ENCODE results near the gene NLK.

The NLK gene

DNA sequence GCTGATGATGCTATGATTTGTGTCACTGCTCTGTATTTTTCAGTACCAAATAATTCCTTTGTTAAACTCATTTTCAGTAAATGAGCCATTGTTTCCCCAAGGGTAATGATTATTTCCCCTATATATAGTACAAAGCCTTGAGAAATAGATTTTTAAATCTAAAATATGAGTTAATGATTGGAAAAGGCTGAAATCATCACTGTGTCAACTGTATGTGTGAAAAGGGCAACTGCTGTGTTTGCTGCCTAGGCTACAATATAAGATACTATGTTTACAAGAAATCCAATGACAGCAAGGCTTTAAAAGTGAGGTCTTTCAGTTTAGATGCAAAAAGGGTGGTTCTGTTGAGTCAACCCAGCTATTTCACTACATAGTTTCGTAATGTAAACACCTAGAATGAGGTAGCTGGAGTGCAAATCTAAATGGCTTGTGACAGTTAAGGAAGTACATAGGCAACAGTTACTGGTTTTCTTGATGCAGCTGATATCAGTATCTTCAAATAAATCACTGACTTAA, 15.3 kb downstream of the NLK start:
- TF ChIP-seq EZH2phosphoT487 (conservative IDR thresholded peaks at IDR 0.05; ENCODE audit: low read length), result no peak
- TF ChIP-seq, protein P1, sequence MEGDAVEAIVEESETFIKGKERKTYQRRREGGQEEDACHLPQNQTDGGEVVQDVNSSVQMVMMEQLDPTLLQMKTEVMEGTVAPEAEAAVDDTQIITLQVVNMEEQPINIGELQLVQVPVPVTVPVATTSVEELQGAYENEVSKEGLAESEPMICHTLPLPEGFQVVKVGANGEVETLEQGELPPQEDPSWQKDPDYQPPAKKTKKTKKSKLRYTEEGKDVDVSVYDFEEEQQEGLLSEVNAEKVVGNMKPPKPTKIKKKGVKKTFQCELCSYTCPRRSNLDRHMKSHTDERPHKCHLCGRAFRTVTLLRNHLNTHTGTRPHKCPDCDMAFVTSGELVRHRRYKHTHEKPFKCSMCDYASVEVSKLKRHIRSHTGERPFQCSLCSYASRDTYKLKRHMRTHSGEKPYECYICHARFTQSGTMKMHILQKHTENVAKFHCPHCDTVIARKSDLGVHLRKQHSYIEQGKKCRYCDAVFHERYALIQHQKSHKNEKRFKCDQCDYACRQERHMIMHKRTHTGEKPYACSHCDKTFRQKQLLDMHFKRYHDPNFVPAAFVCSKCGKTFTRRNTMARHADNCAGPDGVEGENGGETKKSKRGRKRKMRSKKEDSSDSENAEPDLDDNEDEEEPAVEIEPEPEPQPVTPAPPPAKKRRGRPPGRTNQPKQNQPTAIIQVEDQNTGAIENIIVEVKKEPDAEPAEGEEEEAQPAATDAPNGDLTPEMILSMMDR (IDR thresholded peaks at IDR 0.05; ENCODE audit: insufficient read depth, low read length, poor library complexity, severe bottlenecking), result no peak
- no peak overlapping the region for H3K9ac ChIP-seq (ENCODE audit: low read length)
- H3K4me3 ChIP-seq (ENCODE audit: insufficient read depth, low read length, poor library complexity, severe bottlenecking), result no peak overlapping the region
- H3K4me2 ChIP-seq (ENCODE audit: low read depth, low read length, poor library complexity, severe bottlenecking), result no peak overlapping the region
- 0 out of 2 replicates have a peak, but pooled peaks cover 9% of the 10 kb centered on the region for H4K20me1 ChIP-seq (ENCODE audit: low read depth, low read length)
- H3K36me3 ChIP-seq (ENCODE audit: low read length), result no peaks in the 10 kb centered on the region
- no peak overlapping the region for H3K27ac ChIP-seq (ENCODE audit: low read depth, low read length)
- peaks cover 80% of the 10 kb centered on the region for H3K79me2 ChIP-seq (ENCODE audit: insufficient read depth, low read length)
- H3K9me2 ChIP-seq (replicated peaks; ENCODE audit: insufficient read depth, low read length), result no peaks in the 10 kb centered on the region
- no peaks in the 10 kb centered on the region for H3K27me3 ChIP-seq (ENCODE audit: low read length)
- no peak overlapping the region for H2AFZ ChIP-seq (ENCODE audit: low read depth, low read length, severe bottlenecking)
- H3K9me3 ChIP-seq (ENCODE audit: insufficient read depth, low read length), result no peaks in the 10 kb centered on the region
- no peaks in the 10 kb centered on the region for H3F3A ChIP-seq (ENCODE audit: insufficient read depth)

DNA sequence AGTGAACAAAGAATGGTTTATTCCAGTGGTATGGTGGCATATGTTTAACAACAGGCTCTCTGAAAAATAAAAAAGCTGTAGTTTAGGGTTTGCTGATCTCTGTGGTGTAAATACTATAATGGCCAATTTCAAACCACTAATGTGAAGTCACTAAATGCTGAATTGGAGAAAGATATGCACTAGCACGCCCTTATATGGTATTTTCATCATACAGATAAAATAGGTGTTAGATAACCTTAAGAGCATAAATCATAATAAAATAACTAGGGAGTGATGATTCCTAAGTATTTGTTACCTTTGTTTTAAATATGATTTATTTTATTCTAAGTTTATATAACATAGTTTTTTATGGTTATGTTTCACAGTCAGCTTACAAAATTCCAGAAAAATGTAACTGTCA, 17.2 kb downstream of the NLK start:
- Histone ChIP-seq H3K27me3 (ENCODE audit: low read length) (no peaks in the 10 kb centered on the region), H3K9me2 (replicated peaks; ENCODE audit: insufficient read depth, low read length) (no peaks in the 10 kb centered on the region), H3K4me3 (ENCODE audit: insufficient read depth, low read length, poor library complexity, severe bottlenecking) (no peak overlapping the region), H3K36me3 (ENCODE audit: low read length) (no peaks in the 10 kb centered on the region), H3K79me2 (ENCODE audit: insufficient read depth, low read length) (peaks cover 61% of the 10 kb centered on the region), H3F3A (ENCODE audit: insufficient read depth) (no peaks in the 10 kb centered on the region), H3K9ac (ENCODE audit: low read length) (no peak overlapping the region), H4K20me1 (ENCODE audit: low read depth, low read length) (0 out of 2 replicates have a peak, but pooled peaks cover 3% of the 10 kb centered on the region), H2AFZ (ENCODE audit: low read depth, low read length, severe bottlenecking) (no peak overlapping the region), H3K27ac (ENCODE audit: low read depth, low read length) (no peak overlapping the region), H3K4me2 (ENCODE audit: low read depth, low read length, poor library complexity, severe bottlenecking) (no peak overlapping the region), H3K9me3 (ENCODE audit: insufficient read depth, low read length) (no peaks in the 10 kb centered on the region)
- no peak for TF ChIP-seq EZH2phosphoT487 (conservative IDR thresholded peaks at IDR 0.05; ENCODE audit: low read length)
- TF ChIP-seq, protein P1 (IDR thresholded peaks at IDR 0.05; ENCODE audit: insufficient read depth, low read length, poor library complexity, severe bottlenecking), result no peak

DNA sequence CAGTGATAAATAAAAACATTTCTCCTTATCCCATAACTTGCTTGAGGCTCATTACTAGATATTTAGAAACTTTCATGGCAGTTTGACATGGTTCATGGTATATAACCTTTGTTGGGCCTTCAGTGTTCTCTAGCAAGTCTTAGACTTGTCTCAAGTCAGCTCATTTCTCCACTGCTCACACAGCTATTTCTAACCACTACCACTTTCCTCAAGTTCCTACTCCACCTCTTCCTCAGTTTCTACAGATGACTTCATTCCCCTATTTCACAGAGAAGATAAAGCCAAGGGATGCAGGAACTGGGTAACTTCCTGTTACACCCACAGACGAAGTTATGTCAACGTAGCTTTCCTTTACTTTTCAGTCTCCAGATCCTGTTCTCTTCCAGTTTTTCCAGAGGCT, 23.2 kb downstream of the NLK start:
- no peak for TF ChIP-seq EZH2phosphoT487 (conservative IDR thresholded peaks at IDR 0.05; ENCODE audit: low read length)
- TF ChIP-seq, protein P1 (IDR thresholded peaks at IDR 0.05; ENCODE audit: insufficient read depth, low read length, poor library complexity, severe bottlenecking), result no peak
- no peaks in the 10 kb centered on the region for H3F3A ChIP-seq (ENCODE audit: insufficient read depth)
- no peaks in the 10 kb centered on the region for H3K27me3 ChIP-seq (ENCODE audit: low read length)
- no peaks in the 10 kb centered on the region for H3K9me2 ChIP-seq (replicated peaks; ENCODE audit: insufficient read depth, low read length)
- no peaks in the 10 kb centered on the region for H3K9me3 ChIP-seq (ENCODE audit: insufficient read depth, low read length)
- H2AFZ ChIP-seq (ENCODE audit: low read depth, low read length, severe bottlenecking), result no peak overlapping the region
- H3K36me3 ChIP-seq (ENCODE audit: low read length), result no peaks in the 10 kb centered on the region
- H4K20me1 ChIP-seq (ENCODE audit: low read depth, low read length), result no peaks in the 10 kb centered on the region
- no peak overlapping the region for H3K4me3 ChIP-seq (ENCODE audit: insufficient read depth, low read length, poor library complexity, severe bottlenecking)
- H3K79me2 ChIP-seq (ENCODE audit: insufficient read depth, low read length), result peaks cover 34% of the 10 kb centered on the region
- H3K27ac ChIP-seq (ENCODE audit: low read depth, low read length), result no peak overlapping the region
- no peak overlapping the region for H3K9ac ChIP-seq (ENCODE audit: low read length)
- no peak overlapping the region for H3K4me2 ChIP-seq (ENCODE audit: low read depth, low read length, poor library complexity, severe bottlenecking)

Data from SU-DHL-6 (cell line).